ENCODE measurements around the gene VPS26C.

Gene VPS26C

DNA sequence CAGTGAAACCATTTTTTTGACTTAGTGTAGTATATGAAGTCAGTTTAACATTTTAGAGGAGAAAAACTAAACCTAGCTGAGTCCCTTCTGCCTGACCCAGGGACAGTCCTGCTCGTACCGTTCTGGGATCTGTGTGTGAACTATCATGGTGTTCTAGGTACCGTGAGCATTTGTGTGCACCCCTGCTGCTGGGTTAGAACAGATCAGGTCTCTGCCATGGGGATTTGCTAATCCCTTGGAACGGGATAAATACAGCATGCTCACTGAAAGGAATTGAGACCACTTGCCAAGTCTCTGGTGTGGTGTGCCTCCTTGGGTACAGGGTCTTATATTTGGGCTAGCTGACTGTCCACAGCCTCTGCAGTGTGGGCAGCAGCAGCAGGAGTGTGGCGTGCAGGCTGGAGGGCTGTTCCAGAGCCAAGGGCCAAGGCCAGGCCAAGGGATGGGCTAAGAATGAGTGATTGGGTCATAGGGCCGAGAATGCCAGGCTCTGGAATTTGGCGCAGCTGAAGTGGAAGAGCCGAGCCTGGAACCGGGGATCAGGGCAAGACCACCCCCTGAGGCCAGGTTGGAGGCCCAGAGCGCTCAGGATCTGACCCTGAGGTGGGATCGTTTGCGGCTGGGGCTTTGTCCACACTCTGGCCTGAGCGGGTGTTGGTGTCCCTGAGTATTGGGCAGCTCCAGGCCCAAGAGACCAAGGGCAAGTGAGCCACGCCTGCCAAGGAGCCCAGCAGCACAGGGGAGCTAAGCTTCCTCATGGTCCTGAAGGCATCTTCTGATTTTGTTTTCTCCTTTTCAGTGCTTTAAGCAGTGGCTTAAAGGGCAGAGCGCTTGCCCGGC, 66.3 kb downstream of the VPS26C start:
- no peak for DNase-seq

DNA sequence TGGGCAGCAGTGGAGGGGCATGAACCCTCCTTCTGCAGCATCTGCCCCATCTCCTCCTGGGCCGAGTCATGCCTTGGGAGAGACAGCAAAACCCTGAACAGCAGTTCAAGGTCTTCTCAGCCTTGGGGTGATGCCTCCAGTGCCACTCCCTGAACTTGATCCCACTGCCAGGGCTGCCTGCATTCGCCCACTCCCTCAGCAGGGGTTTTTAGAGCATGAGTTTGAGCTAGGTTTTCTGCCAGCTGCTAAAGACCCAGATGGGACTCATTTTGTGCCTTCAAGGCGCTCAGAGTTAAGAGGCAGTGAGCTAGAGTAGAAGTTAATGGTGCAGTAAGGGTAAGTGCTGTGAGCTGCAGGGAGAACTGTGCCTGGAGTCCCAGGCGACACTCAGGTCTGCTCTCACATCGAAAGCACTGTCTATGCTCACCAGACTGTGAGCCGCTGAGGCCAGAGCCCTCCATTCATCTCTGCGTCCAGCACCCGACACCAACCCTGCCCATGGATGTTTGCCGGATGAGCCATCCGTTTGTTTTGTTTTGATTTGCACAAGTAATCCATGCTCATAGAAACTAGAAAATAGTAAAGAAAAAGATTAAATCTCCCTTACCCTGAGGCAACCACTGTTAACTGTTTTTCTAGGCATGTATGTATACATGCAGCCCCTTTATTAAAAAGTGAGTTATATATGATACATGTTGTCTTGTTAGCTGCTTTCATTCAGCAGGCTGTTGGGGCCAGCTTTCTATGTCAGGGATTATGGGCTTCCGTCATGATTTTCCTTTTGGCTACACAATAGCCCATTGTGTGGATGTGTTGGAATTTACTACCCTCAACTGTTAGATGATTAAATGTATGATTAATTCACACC, 67.8 kb downstream of the VPS26C start:
- DNase-seq: no peak

DNA sequence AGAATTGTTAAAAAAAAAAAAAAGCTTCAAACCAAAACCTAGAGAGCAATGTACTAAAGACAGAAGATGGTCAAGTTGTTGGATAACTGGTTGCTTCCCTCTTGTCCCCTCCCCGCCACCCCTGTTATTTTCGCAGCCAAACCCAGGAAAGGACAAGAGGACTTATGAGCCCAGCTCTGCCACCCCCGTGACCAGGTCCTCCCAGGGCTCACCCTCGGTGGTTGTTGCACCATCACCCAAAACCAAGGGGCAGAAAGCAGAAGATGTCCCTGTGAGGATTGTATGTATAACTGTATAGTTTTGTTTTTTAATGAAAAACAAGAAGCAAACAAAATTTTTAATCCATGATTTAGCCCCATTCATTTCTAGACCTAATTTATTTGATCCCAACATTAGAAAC, 69.4 kb downstream of the VPS26C start:
- DNase-seq: no peak

DNA sequence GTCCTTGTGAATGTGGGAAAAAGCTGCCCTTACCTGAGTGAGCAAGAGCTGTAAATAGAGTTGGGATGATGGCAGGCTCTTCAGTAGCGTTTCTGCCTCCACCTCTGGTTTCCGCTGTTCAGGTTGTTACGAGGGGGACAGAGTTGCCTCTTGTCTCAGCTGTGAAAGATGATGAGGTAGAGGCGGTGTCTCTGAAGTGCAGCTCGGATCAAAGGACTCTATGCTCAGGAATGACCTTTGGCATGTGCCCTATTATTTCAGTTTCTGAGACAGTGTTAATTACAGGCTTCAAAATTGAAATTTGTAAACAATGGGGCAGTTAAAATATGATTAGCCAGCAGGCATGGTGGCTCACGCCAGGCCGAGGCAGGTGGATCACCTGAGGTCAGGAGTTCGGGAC, 70.3 kb downstream of the VPS26C start:
- no peak for DNase-seq

DNA sequence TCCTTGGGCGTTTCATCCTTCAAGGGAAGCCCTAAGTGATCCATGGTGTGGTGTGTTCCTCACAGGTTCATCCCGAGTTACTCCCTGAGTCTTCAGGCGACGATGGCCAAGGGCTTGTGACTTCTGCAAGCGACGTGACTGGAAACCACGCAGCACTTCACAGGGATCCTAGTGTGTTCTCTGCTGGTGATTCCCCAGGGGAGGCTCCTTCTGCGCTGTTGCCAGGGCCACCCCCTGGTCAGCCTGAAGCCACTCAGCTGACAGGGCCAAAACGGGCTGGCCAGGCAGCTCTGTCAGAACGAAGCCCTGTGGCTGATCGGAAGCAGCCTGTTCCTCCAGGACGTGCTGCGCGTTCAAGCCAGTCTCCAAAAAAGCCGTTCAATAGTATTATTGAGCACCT, 71.5 kb downstream of the VPS26C start:
- DNase-seq: no peak

DNA sequence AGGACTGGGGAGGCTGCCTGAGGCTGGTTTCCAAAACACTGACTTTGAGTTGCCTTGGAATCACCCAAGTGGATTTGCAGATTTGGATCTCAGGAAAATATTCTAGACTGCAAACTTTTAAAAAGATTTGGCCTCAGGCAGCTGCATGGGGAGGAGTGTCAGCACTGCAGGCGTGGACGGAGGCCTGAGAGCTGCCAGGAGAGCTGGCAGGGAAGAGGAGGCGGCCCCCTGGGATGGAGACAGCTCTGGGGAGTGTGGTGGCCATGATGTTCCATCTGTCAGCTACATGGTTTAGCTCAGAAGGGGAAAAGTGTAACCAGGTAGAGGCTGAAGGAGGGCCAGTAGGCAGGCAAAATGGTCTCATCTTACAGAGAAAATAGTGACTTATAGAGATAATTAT, 72.1 kb downstream of the VPS26C start:
- no peak for DNase-seq

DNA sequence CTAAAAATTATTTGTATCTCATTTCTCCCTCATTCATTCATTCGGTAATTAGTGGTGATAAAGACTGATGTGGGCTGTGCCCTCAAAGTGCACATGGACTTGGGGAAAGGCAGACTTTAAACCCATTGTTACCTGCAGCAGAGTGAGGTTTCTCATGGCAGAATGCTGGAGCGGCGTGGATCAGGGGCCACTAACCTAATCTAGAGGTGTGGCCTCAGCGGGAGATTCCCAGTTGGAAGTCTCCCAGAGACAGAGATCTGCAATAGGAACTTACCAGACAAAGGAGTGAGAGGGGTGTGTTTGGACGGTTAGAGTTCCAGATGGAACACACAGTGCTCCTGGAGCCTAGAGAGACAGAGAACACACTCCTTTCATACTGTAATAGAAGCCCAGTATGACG, 73.5 kb downstream of the VPS26C start:
- no peak for DNase-seq

DNA sequence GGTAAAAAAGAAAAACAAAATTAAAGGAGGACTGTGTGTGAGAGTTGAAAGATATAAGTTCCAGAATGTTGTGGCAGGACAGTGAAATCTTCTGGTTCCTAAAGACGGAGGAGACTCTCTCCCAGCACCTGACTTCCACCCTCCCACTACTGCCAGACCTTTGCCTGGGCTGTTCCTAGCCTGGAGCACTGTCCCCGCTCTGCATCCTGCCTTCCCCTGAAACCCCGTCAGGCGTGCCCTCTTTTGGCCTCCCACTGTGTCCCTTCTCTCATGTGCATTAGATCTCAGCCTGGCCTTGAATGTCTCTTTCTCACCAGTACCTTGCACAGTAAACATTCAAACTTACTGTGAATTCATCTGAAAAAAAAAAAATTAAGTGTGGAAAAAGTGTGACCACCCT, 74.1 kb downstream of the VPS26C start:
- no peak for DNase-seq

DNA sequence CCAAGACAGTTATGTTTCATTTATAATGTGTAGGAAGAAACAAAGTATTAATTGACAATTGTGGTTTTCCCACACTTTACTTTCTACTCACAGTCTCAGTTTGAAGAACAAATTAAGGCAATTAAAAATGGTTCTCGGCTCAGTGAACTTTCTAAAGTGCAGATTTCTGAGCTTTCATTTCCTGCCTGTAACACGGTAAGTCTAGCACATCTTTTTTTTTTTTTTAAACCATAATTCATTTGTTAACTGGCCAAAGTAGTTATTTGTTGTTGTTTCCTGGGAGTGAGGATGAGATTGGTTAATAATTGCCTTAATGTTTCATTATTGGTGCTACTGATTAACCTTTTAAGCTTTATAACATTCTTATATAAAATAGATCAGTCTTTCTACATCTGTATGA, 75.1 kb downstream of the VPS26C start:
- no peak for DNase-seq

DNA sequence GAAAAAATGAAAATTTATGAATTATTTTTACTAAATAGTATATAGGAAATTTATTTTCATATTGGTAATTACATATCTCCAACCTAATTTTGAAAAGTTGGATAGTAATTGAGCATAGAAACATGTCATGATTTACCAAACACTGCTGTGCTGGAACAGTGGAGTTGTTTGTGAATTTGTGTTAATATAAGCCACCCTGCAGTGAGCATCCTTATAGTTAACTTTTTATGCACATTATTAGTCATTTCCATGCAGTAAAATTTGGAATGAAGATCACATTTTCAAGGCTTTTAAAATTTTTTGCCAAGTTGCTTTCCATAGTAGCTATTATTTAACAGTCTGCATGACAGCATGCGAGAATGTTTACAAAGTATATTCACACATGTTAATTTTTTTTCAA, 78.3 kb downstream of the VPS26C start:
- DNase-seq: no peak

DNA sequence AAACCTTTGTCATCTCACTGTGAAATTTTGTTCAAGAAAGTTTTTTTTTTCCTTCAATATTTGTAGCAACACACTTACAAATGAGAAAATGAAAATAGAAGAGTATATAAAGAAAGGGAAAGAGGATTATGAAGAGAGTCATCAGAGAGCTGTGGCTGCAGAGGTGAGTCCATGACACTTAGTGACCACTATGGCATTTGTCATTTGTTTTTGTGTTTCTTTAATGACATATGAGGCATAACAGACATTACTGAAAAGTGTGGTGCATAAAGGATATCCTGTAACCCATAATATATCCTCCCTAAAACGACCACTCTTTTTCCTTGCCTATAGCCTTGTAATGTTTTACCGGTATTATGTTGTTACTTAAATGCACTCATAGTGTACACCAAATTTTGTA, 80.2 kb downstream of the VPS26C start:
- DNase-seq: no peak

DNA sequence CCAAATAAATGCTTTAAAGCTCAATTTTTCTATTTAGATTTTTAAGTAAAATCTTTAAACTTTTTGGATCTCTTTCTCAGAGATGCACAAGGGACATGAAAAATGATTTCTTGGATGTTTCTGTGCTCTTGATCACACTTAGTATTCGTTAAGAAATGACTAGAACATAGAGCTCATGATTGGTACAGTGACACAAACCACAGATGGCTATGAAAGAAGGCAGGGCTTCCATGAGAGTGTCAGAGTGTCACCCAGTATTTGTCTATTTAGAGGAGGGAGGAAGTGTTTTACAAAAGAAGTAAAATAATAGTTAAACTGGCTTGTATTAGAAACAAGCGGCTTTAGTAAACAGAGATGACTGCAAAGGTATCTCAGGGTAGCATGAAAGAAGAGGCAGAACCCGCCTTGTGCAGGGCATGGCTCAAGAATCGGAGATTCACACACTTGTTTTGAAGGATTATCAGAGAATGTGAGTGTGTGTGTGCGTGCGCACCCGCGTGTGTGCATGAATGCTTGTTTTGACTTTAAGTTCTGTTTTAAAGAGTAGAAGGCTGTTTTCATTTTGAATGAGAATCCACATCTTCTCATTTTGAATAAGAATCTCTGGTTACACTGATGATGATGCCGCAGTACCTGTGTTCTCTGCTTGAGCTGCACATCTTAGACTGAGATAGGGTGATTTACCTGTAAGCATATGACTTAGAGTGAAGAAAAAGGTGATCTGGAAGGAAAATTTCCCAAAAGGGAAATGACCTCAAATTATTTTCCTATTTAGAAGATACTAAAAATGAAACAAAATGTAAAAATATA, 82.1 kb downstream of the VPS26C start:
- no peak for DNase-seq

DNA sequence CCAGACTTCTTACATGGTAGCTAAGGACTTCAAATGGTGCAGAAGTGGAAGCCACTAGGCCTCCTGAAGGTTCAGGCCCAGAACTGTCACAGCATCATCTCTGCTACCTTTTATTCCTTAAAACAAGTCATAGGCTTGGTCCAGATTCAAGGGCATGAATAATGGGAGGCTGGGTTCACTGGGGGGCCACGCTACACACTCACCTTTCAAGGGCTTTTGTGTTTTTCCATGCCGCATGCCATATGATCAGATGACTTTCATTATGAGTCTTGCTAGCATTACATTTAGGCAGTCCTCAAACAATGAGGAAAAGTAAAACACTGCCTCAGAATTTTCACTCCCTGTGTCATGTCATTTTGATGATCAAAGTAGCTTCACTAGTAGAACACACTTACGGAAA, 83.4 kb downstream of the VPS26C start:
- DNase-seq: no peak

DNA sequence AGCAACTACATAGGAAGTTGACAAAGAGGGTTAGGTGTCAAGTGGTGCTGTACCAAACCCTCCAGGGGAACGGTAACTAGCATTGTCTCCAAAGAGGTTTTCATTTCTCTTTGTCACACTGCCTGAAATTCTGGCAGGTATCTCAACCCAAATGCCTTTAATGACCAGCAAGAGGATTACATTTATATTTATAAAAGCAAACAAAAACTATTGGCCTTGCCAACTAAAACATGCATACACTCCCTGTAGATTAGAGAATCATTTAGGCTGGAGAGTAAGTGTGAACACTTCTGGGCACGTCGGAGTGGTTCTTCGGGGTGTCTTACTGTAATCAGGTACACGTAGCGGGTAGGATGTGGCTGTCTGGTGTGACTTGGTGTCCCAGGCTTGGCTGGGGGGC, 84.9 kb downstream of the VPS26C start:
- no peak for DNase-seq

DNA sequence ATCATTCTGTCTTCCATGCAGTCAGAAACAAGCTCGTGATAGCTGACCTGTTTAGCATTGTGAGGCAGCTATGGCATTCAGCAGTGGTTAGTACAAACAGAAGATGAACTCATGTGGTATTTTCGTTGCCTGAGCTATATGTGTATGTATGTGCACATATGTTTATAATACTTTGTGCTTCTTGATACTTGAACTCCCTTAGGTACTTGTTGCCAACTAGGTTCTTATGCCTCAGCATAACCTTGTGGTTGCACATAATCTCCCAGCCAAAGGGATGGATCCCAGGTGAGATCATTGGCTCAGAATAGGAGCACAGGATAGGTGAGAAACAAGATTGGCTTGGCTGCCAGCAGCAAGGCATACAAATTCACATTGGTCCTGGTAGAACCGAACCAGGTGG, 86.1 kb downstream of the VPS26C start:
- no peak for DNase-seq

DNA sequence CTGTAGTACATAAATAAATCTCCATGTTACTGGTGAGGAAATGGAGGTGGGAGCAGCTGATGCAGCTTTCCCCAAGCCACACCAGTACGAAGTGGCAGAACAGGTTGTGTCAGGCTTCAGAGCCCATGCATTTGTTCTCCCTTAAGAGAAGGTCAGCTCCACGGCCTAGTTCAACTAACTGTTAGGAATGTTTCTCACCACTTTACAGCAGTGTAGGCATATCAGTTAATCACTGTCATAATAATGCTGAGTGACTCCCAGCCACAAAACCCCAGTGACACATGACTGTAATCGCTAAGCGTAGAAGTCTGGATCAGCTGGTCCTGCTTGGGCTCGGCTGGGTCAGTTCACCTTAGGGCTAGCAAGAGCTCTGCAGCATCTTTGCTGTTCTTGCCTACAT, 90.4 kb downstream of the VPS26C start:
- no peak for DNase-seq
